Jurkat, Clone E6-1 (cell line): ENCODE data around the gene ATPAF2.

Experiments
- DNase-seq: peaks from one replicate; pipeline ENCODE4 v3.0.0-alpha.2; 2011; ENCODE audit warnings: low read depth, low spot score
- H3K4me3 ChIP-seq: 2 replicates; pipeline ENCODE4 v1.5.1; 2011; ENCODE audit warnings: mild to moderate bottlenecking, low read length, control low read depth, moderate library complexity

ATPAF2 gene

GRCh38 chr17:17971431-17972125 is 67.4 kb downstream of the ATPAF2 start:
- no peak for DNase-seq

GRCh38 chr17:17970699-17971430 is 68.1 kb downstream of the ATPAF2 start:
- H3K4me3 ChIP-seq: peak overlapping the region; percentile 64
- no peak for DNase-seq

More at GRCh38 chr17:17971431-17972125, 67.4 kb downstream of the ATPAF2 start:
- H3K4me3 ChIP-seq: peak overlapping the region; percentile 64
